ENCODE data around the gene MATCAP1. TPM values are rescaled to one million over a fixed set of nuclear protein-coding genes. Genes with fewer than 3 reads are reported as not detected.

MATCAP1 gene
- total RNA-seq, 1 experiment from 2014 or later: 51.2 TPM

DNA sequence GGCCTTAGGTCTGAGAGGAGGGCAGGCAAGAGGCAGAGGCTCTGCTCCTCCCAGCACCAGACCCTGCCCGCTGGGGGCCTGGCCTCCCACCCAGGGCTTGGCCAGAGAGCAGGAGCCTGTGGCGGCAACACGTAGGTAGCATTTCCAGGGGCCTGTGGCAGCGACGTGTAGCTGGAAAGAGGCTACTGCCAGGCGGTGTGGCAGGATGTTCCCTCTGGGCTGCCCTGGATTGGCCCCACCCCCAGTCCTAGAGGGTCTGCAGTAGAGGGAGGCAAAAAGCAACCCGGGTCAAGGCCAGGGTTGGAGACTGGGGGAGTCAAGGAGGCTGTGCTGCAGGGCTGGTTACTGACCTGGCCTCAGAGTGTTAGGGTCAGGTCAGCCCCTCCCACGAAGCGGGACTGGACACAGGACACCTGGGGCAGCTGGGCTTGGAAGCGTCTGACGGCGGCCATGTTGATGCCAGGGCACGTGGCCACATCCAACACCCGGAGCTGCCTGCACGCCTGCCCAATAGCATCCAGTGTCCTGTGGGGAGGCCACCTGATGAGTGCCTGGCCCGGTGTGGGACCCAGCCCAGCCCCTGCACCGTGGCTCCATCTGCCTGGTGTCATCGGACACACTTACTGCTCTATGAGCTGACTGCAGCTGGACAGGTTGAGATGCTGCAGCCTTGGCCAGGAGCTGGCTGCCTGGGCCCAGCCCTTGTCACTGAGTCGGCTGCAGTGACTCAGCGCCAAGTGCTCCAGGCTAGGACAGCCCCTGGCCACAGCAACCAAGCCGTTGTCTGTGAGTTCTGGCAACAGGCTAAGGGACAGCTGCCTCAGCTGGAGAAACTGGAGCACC lies 23.7 kb upstream of the MATCAP1 start:
- TF ChIP-seq, protein P1, sequence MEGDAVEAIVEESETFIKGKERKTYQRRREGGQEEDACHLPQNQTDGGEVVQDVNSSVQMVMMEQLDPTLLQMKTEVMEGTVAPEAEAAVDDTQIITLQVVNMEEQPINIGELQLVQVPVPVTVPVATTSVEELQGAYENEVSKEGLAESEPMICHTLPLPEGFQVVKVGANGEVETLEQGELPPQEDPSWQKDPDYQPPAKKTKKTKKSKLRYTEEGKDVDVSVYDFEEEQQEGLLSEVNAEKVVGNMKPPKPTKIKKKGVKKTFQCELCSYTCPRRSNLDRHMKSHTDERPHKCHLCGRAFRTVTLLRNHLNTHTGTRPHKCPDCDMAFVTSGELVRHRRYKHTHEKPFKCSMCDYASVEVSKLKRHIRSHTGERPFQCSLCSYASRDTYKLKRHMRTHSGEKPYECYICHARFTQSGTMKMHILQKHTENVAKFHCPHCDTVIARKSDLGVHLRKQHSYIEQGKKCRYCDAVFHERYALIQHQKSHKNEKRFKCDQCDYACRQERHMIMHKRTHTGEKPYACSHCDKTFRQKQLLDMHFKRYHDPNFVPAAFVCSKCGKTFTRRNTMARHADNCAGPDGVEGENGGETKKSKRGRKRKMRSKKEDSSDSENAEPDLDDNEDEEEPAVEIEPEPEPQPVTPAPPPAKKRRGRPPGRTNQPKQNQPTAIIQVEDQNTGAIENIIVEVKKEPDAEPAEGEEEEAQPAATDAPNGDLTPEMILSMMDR (conservative IDR thresholded peaks at IDR 0.05): no peak
- Histone ChIP-seq H2BK15ac (ENCODE audit: low read depth, low read length) (no peak overlapping the region; the same call in 1 of the 2 replicates), H3K4me2 (ENCODE audit: insufficient read depth, insufficient read length, low read length) (no peak overlapping the region), H4K8ac (replicated peaks; ENCODE audit: insufficient read length, low read depth, low read length) (no peak overlapping the region), H3K23ac (ENCODE audit: insufficient read length, low read depth, low read length) (no peak overlapping the region), H2BK120ac (ENCODE audit: low read depth, low read length, poor library complexity, severe bottlenecking) (no peak overlapping the region), H2BK5ac (ENCODE audit: insufficient read length, low read length) (no peak overlapping the region), H3K9ac (ENCODE audit: extremely low read depth, insufficient read length, low read length) (no peak overlapping the region), H3K27ac (ENCODE audit: insufficient read length, low read depth, low read length) (no peak overlapping the region), H3K79me2 (ENCODE audit: insufficient read depth, low read length) (no peaks in the 10 kb centered on the region), H3K23me2 (ENCODE audit: insufficient read length, low read depth, low read length, poor library complexity, severe bottlenecking) (no peaks in the 10 kb centered on the region), H3K14ac (ENCODE audit: insufficient read depth, low read length) (0 out of 2 replicates have a peak overlapping the region, but pooled peaks have one; percentile 6), H2BK12ac (ENCODE audit: insufficient read length, low read depth, low read length) (no peak overlapping the region), H3K56ac (ENCODE audit: insufficient read length, low read depth, low read length) (no peak overlapping the region), H4K5ac (ENCODE audit: insufficient read length, low read depth, low read length) (no peak overlapping the region), H2AFZ (ENCODE audit: low read length) (no peak overlapping the region), H4K20me1 (ENCODE audit: control insufficient read depth, insufficient read depth, insufficient read length) (no peaks in the 10 kb centered on the region), H3T11ph (ENCODE audit: low read length) (no peak overlapping the region), H4K91ac (ENCODE audit: insufficient read length, low read depth, low read length) (no peak overlapping the region), H3K27me3 (ENCODE audit: insufficient read depth, low read length) (no peaks in the 10 kb centered on the region; the same call in 1 of the 2 replicates), H3K18ac (ENCODE audit: insufficient read length, low read depth, low read length) (no peak overlapping the region), H3K4me1 (ENCODE audit: insufficient read depth, low read length) (no peaks in the 10 kb centered on the region), H2AK5ac (ENCODE audit: insufficient read length, low read length) (no peak overlapping the region), H3K79me1 (ENCODE audit: insufficient read depth, low read depth, low read length, poor library complexity, severe bottlenecking) (no peaks in the 10 kb centered on the region), H3K4ac (ENCODE audit: low read depth, low read length) (no peak overlapping the region), H2BK20ac (ENCODE audit: low read depth, low read length, poor library complexity, severe bottlenecking) (no peak overlapping the region), H3K9me3 (ENCODE audit: control insufficient read depth, low read depth, low read length) (no peaks in the 10 kb centered on the region)
- DNase-seq: no peak
- no CpG with 5 or more reads among the region's 21 CpGs for WGBS (ENCODE audit: extremely low coverage, insufficient read length, low lambda C conversion rate)
- Mint-ChIP-seq H3K27me3 (ENCODE audit: low read depth) (peaks cover 14% of the 10 kb centered on the region), H3K4me1 (peaks cover 10 to 12% of the 10 kb centered on the region in 2 experiments; a peak in 3 of 4 replicates), H3K9me3 (no peaks in the 10 kb centered on the region), H3K4me3 (no peak overlapping the region), H3K36me3 (ENCODE audit: insufficient read depth in 1 of 3, low read depth in 3 of 3) (peaks cover 0 to 9% (median 0%) of the 10 kb centered on the region in 3 experiments; a peak in 2 of 7 replicates), H3K27ac (no peak overlapping the region)

Data from H9 (cell line).